Esophagus mucosa (tissue), 1 donor: ENCODE measurements around the gene GNAI3. TPM values are rescaled to one million over a fixed set of nuclear protein-coding genes. Genes with fewer than 3 reads are reported as not detected.

ENCODE experiments used
- ATAC-seq: fragments of 200-7000 bp; cut with Tn5 transposase; one replicate; pipeline ENCODE4 v1.9.1; 2020
- total RNA-seq: library from RNA; stranded (reverse); gene quantifications from one replicate; pipeline ENCODE4 v1.2.4, GENCODE V29; 2023
- donor health status: DM: yes; HTN: yes; CAD: no.

Gene GNAI3
- total RNA-seq, 1 donor from 2014 or later, result 10.5 TPM

GRCh38 chr1:109598655-109599054, 50.2 kb downstream of the GNAI3 start:
- ATAC-seq, result no peak

GRCh38 chr1:109603229-109603628, 54.8 kb downstream of the GNAI3 start:
- no peak for ATAC-seq

- ATAC-seq, result no peak
Observed at GRCh38 chr1:109605381-109605780, 57.0 kb downstream of the GNAI3 start.

- ATAC-seq, result no peak
Observed at GRCh38 chr1:109609881-109610280, 61.5 kb downstream of the GNAI3 start.

- no peak for ATAC-seq
Observed at GRCh38 chr1:109610609-109611307, 62.3 kb downstream of the GNAI3 start.

GRCh38 chr1:109611308-109611990, 63.0 kb downstream of the GNAI3 start:
- ATAC-seq, result no peak

- no peak for ATAC-seq
Observed at GRCh38 chr1:109613361-109614147, 65.1 kb downstream of the GNAI3 start.

- ATAC-seq, result no peak
Observed at GRCh38 chr1:109615879-109616278, 67.5 kb downstream of the GNAI3 start.

GRCh38 chr1:109616391-109616790, 68.0 kb downstream of the GNAI3 start:
- no peak for ATAC-seq

GRCh38 chr1:109617291-109617801, 68.9 kb downstream of the GNAI3 start:
- ATAC-seq, result peak; percentile 65

- ATAC-seq, result no peak
Observed at GRCh38 chr1:109618661-109619575, 70.5 kb downstream of the GNAI3 start.

- ATAC-seq, result peak; percentile 50
Observed at GRCh38 chr1:109619576-109620400, 71.4 kb downstream of the GNAI3 start, which contains the start of the genes AMPD2 and GNAT2. Gene AMPD2, plus strand, starts transcription at chr1:109619837. Its CDS starts 1,339 bp downstream, at chr1:109621176. Gene GNAT2, minus strand, starts transcription at chr1:109619616. Its CDS starts 6,746 bp downstream, at chr1:109612870.

- peak; percentile 3 for ATAC-seq
Observed at GRCh38 chr1:109620401-109620791, 72.0 kb downstream of the GNAI3 start.

GRCh38 chr1:109620841-109621286, 72.4 kb downstream of the GNAI3 start:
- ATAC-seq, result peak; percentile 69

GRCh38 chr1:109621379-109622136, 73.1 kb downstream of the GNAI3 start:
- ATAC-seq, result peak; percentile 3

- ATAC-seq, result no peak
Observed at GRCh38 chr1:109622137-109622892, 73.9 kb downstream of the GNAI3 start.

GRCh38 chr1:109622895-109623294, 74.5 kb downstream of the GNAI3 start:
- ATAC-seq, result no peak

GRCh38 chr1:109623601-109624161, 75.3 kb downstream of the GNAI3 start:
- ATAC-seq, result no peak
